GM18505 (cell line): ENCODE data around the gene RETREG1.

Experiments used
- ATAC-seq: cut with Tn5 transposase; IDR thresholded peaks from one replicate; pipeline ENCODE4 v1.9.1; 2021; ENCODE audit not compliant: unreplicated experiment
- POLR2A ChIP-seq: IDR thresholded peaks from 4 replicates; pipeline ENCODE4 v1.6.1; 2011; ENCODE audit warnings: borderline replicate concordance; ENCODE audit not compliant: insufficient read depth, insufficient read length; ENCODE audit errors: extremely low read depth

Gene RETREG1

GRCh38 chr5:16585041-16585667, 31.6 kb downstream of the RETREG1 start:
- ATAC-seq, result no peak

GRCh38 chr5:16582081-16582480, 34.7 kb downstream of the RETREG1 start:
- no peak for ATAC-seq

More at GRCh38 chr5:16585041-16585667, 31.6 kb downstream of the RETREG1 start:
- no peak for TF ChIP-seq POLR2A

GRCh38 chr5:16580382-16580781, 36.4 kb downstream of the RETREG1 start:
- TF ChIP-seq POLR2A, result no peak
- ATAC-seq, result no peak

More at GRCh38 chr5:16582081-16582480, 34.7 kb downstream of the RETREG1 start:
- no peak for TF ChIP-seq POLR2A

GRCh38 chr5:16579142-16579847, 37.5 kb downstream of the RETREG1 start:
- TF ChIP-seq POLR2A, result no peak
- no peak for ATAC-seq

GRCh38 chr5:16578474-16578883, 38.3 kb downstream of the RETREG1 start:
- no peak for ATAC-seq
- TF ChIP-seq POLR2A, result no peak

GRCh38 chr5:16577677-16578076, 39.1 kb downstream of the RETREG1 start:
- no peak for TF ChIP-seq POLR2A
- no peak for ATAC-seq

- ATAC-seq, result no peak
- no peak for TF ChIP-seq POLR2A
Measured at GRCh38 chr5:16574789-16575721, 41.7 kb downstream of the RETREG1 start.

- no peak for TF ChIP-seq POLR2A
- no peak for ATAC-seq
Measured at GRCh38 chr5:16573401-16573800, 43.4 kb downstream of the RETREG1 start.

GRCh38 chr5:16572289-16573015, 44.3 kb downstream of the RETREG1 start:
- no peak for TF ChIP-seq POLR2A
- no peak for ATAC-seq

GRCh38 chr5:16571016-16571415, 45.8 kb downstream of the RETREG1 start:
- ATAC-seq, result no peak
- no peak for TF ChIP-seq POLR2A

- no peak for ATAC-seq
- no peak for TF ChIP-seq POLR2A
Measured at GRCh38 chr5:16570121-16570815, 46.5 kb downstream of the RETREG1 start.

- no peak for ATAC-seq
- no peak for TF ChIP-seq POLR2A
Measured at GRCh38 chr5:16568875-16569580, 47.8 kb downstream of the RETREG1 start.

GRCh38 chr5:16567365-16567764, 49.4 kb downstream of the RETREG1 start:
- no peak for ATAC-seq
- no peak for TF ChIP-seq POLR2A
